H1 (cell line): ENCODE data around the gene TTC27. TPM values are rescaled to one million over a fixed set of nuclear protein-coding genes. Genes with fewer than 3 reads are reported as not detected.

ENCODE experiments used
- CTCF ChIA-PET: fragments of 300-600 bp; sonication (Branson Sonifier 250); formaldehyde crosslinking; loops from one replicate; lab custom pipeline; 2021; ENCODE audit not compliant: partially characterized antibody; lab: Charles Lee
- POLR2A ChIA-PET: fragments of 300-600 bp; sonication (Branson Sonifier 250); formaldehyde crosslinking; loops from one replicate; lab custom pipeline; 2021; ENCODE audit warnings: inconsistent platforms; ENCODE audit not compliant: partially characterized antibody; lab: Charles Lee
- DNase-seq, 2 experiments: peaks; one replicate each; pipeline versions ENCODE4 v3.0.0 to v3.0.0-alpha.2; 2010 to 2022; ENCODE audit warnings: low spot score in 2 of 2, low read depth in 1 of 2, mixed read lengths in 1 of 2
- FAIRE-seq: peaks from 2 replicates; lab custom pipeline; 2011; peaks lifted over from hg19 to GRCh38; lab: Jason Lieb, UNC
- H2AFZ ChIP-seq: 2 replicates; pipeline ENCODE4 v1.8.1; 2012; ENCODE audit warnings: low read length, inconsistent platforms
- H2AK5ac ChIP-seq: 2 replicates; pipeline ENCODE4 v1.6.1; 2013; ENCODE audit warnings: low read depth, low read length
- H2BK120ac ChIP-seq: replicated peaks from 2 replicates; pipeline ENCODE3; 2013; ENCODE audit warnings: low read depth, low read length, inconsistent platforms
- H2BK12ac ChIP-seq: 2 replicates; pipeline ENCODE4 v1.6.1; 2013; ENCODE audit warnings: low read depth, low read length
- H2BK15ac ChIP-seq: 2 replicates; pipeline ENCODE4 v1.6.1; 2013; ENCODE audit warnings: low read length
- H2BK20ac ChIP-seq: 2 replicates; pipeline ENCODE4 v1.6.1; 2013; ENCODE audit warnings: low read length
- H2BK5ac ChIP-seq: 2 replicates; pipeline ENCODE4 v1.6.1; 2013; ENCODE audit warnings: low read depth, low read length
- H3K14ac ChIP-seq: 2 replicates; pipeline ENCODE4 v1.6.1; 2013; ENCODE audit warnings: inconsistent platforms; ENCODE audit not compliant: insufficient read length
- H3K18ac ChIP-seq: 2 replicates; pipeline ENCODE4 v1.6.1; 2013; ENCODE audit warnings: low read length; ENCODE audit errors: extremely low read depth
- H3K23ac ChIP-seq: 2 replicates; pipeline ENCODE4 v1.6.1; 2013; ENCODE audit warnings: inconsistent platforms; ENCODE audit not compliant: insufficient read length
- H3K23me2 ChIP-seq: 2 replicates; pipeline ENCODE4 v1.6.1; 2013; ENCODE audit warnings: low read depth, low read length
- H3K27ac ChIP-seq: 2 replicates; pipeline ENCODE4 v1.6.1; 2011; ENCODE audit warnings: low read depth, low read length, inconsistent platforms
- H3K27me3 ChIP-seq, 4 experiments: replicated peaks in 1 of 4; 1 replicate in 1 of 4; 2 replicates in 3 of 4; pipeline versions ENCODE4 v1.6.1 to v1.8.1; 2011 to 2013; ENCODE audit warnings: low read length in 3 of 4, mild to moderate bottlenecking in 3 of 4, inconsistent platforms in 2 of 4, mixed read lengths in 2 of 4, moderate library complexity in 1 of 4; ENCODE audit not compliant: control insufficient read depth in 3 of 4, insufficient read depth in 3 of 4; ENCODE audit errors: extremely low read depth in 1 of 4
- H3K36me3 ChIP-seq, 4 experiments: 2 replicates each; pipeline versions ENCODE4 v1.6.1 to v1.8.1; 2011 to 2013; ENCODE audit warnings: mild to moderate bottlenecking in 4 of 4, low read length in 3 of 4, moderate library complexity in 2 of 4, control low read depth in 1 of 4, inconsistent platforms in 1 of 4; ENCODE audit not compliant: insufficient read depth in 4 of 4, control insufficient read depth in 2 of 4
- H3K4ac ChIP-seq: replicated peaks from 2 replicates; pipeline ENCODE3; 2013; ENCODE audit warnings: low read length, low read depth, mixed read lengths, inconsistent platforms; ENCODE audit not compliant: insufficient read length
- H3K4me1 ChIP-seq, 4 experiments: replicated peaks in 1 of 4; 1 replicate in 1 of 4; 2 replicates in 3 of 4; pipeline versions ENCODE4 v1.6.1 to v1.8.1; 2011 to 2013; ENCODE audit warnings: low read length in 3 of 4, inconsistent platforms in 2 of 4, mixed read lengths in 1 of 4; ENCODE audit not compliant: insufficient read depth in 4 of 4, control insufficient read depth in 3 of 4
- H3K4me2 ChIP-seq, 2 experiments: 2 replicates each; pipeline versions ENCODE4 v1.6.1 to v1.8.1; 2011 to 2013; ENCODE audit warnings: low read depth in 2 of 2, low read length in 2 of 2, control low read depth in 1 of 2, inconsistent platforms in 1 of 2, mild to moderate bottlenecking in 1 of 2; ENCODE audit not compliant: insufficient read depth in 1 of 2
- H3K4me3 ChIP-seq, 4 experiments: fragments of 200-600, 300-600 bp in 1 of 4; sonication (generic), shearing (Covaris generic), sonication (Bioruptor Twin) in 1 of 4; 2 replicates each; pipeline versions ENCODE4 v1.5.1 to v1.8.1; 2011 to 2016; ENCODE audit warnings: low read length in 4 of 4, low read depth in 3 of 4, control low read depth in 2 of 4, inconsistent platforms in 2 of 4, mild to moderate bottlenecking in 2 of 4, mixed read lengths in 1 of 4, moderate library complexity in 1 of 4; ENCODE audit not compliant: insufficient read depth in 2 of 4; ENCODE audit errors: extremely low read depth in 1 of 4
- H3K56ac ChIP-seq: replicated peaks from 2 replicates; pipeline ENCODE3; 2013; ENCODE audit warnings: low read depth, mild to moderate bottlenecking, mixed read lengths, low read length, inconsistent platforms; ENCODE audit not compliant: insufficient read length
- H3K79me1 ChIP-seq: 2 replicates; pipeline ENCODE4 v1.6.1; 2013; ENCODE audit warnings: low read depth, low read length, control low read depth
- H3K79me2 ChIP-seq, 2 experiments: 2 replicates each; pipeline versions ENCODE4 v1.6.1 to v1.8.1; 2012 to 2013; ENCODE audit warnings: low read length in 2 of 2, mild to moderate bottlenecking in 2 of 2, inconsistent platforms in 1 of 2; ENCODE audit not compliant: insufficient read depth in 2 of 2, control insufficient read depth in 1 of 2
- H3K9ac ChIP-seq, 4 experiments: replicated peaks in 1 of 4; 1 replicate in 1 of 4; 2 replicates in 3 of 4; pipeline versions ENCODE4 v1.6.1 to v1.8.1; 2011 to 2013; ENCODE audit warnings: low read depth in 3 of 4, low read length in 3 of 4, control low read depth in 2 of 4, mild to moderate bottlenecking in 2 of 4, moderate library complexity in 2 of 4, inconsistent platforms in 1 of 4; ENCODE audit errors: extremely low read depth in 1 of 4
- H3K9me3 ChIP-seq, 2 experiments: 2 replicates each; pipeline versions ENCODE4 v1.6.1 to v1.8.1; 2012 to 2013; ENCODE audit warnings: mild to moderate bottlenecking in 2 of 2, moderate library complexity in 2 of 2, control low read depth in 1 of 2, inconsistent platforms in 1 of 2, low read depth in 1 of 2, low read length in 1 of 2, mixed read lengths in 1 of 2; ENCODE audit not compliant: insufficient read depth in 2 of 2
- H4K20me1 ChIP-seq, 2 experiments: replicated peaks in 1 of 2; 2 replicates each; pipeline versions ENCODE3 to v1.8.1; 2011 to 2013; ENCODE audit warnings: inconsistent platforms in 2 of 2, low read length in 2 of 2, mild to moderate bottlenecking in 1 of 2; ENCODE audit not compliant: insufficient read depth in 2 of 2, control insufficient read depth in 1 of 2
- H4K5ac ChIP-seq: 2 replicates; pipeline ENCODE4 v1.6.1; 2013; ENCODE audit warnings: low read length, low read depth, mixed read lengths, inconsistent platforms; ENCODE audit not compliant: insufficient read length
- H4K8ac ChIP-seq: 2 replicates; pipeline ENCODE4 v1.8.0; 2013; ENCODE audit warnings: mild to moderate bottlenecking, moderate library complexity, low read length, inconsistent platforms; ENCODE audit not compliant: insufficient read depth; ENCODE audit errors: extremely low read depth
- H4K91ac ChIP-seq: replicated peaks from 2 replicates; pipeline ENCODE3; 2013; ENCODE audit warnings: low read length, mixed read lengths, inconsistent platforms; ENCODE audit not compliant: insufficient read length
- CHD2 ChIP-seq: IDR thresholded peaks from 2 replicates; pipeline ENCODE4 v1.6.1; 2012; ENCODE audit warnings: low read length, improper control_type of control experiment
- CTBP2 ChIP-seq: IDR thresholded peaks from 2 replicates; pipeline ENCODE4 v1.7.0; 2011; ENCODE audit warnings: borderline replicate concordance, mild to moderate bottlenecking, moderate library complexity, mixed read lengths, low read length; ENCODE audit not compliant: insufficient read depth, insufficient read length
- CTCF ChIP-seq, 3 experiments: IDR thresholded peaks; 1 replicate in 2 of 3; 2 replicates in 1 of 3; pipeline versions ENCODE4 v1.5.1 to v1.6.1; 2011; ENCODE audit warnings: low read length in 3 of 3, mild to moderate bottlenecking in 3 of 3, inconsistent platforms in 2 of 3, low read depth in 1 of 3, moderate library complexity in 1 of 3; ENCODE audit not compliant: insufficient read depth in 1 of 3; ENCODE audit errors: control extremely low read depth in 1 of 3
- KDM4A ChIP-seq: IDR thresholded peaks from one replicate; pipeline ENCODE4 v1.7.1; 2012; ENCODE audit warnings: low read depth, mild to moderate bottlenecking, moderate library complexity, low read length, inconsistent platforms; ENCODE audit not compliant: severe bottlenecking
- PHF8 ChIP-seq: fragments of 200-600 bp; sonication (generic); conservative IDR thresholded peaks from 2 replicates; pipeline ENCODE4 v1.7.1; 2012; ENCODE audit warnings: low read depth, mild to moderate bottlenecking, inconsistent platforms, low read length, moderate library complexity
- RXRA ChIP-seq: IDR thresholded peaks from 2 replicates; pipeline ENCODE4 v1.6.1; 2011; ENCODE audit warnings: low read depth, mild to moderate bottlenecking, low read length, moderate library complexity; ENCODE audit not compliant: insufficient read depth
- SIN3A ChIP-seq, 2 experiments: IDR thresholded peaks in 1 of 2; conservative IDR thresholded peaks in 1 of 2; 2 replicates each; pipeline ENCODE4 v1.6.1; 2011 to 2012; ENCODE audit warnings: low read length in 2 of 2, improper control_type of control experiment in 1 of 2, low read depth in 1 of 2, mild to moderate bottlenecking in 1 of 2
- ZNF274 ChIP-seq: IDR thresholded peaks from 2 replicates; pipeline ENCODE4 v1.7.0; 2012; ENCODE audit warnings: low read length, borderline replicate concordance; ENCODE audit errors: extremely low read depth
- WGBS, 2 experiments: shearing (Covaris generic) in 1 of 2; methylation state at CpG; one replicate each; pipeline versions ENCODE4 v1.1.6 to v1.1.7; 2013 to 2015; ENCODE audit warnings: low lambda C conversion rate in 2 of 2, mixed read lengths in 2 of 2, inconsistent platforms in 1 of 2, low coverage in 1 of 2, missing lambda C conversion rate in 1 of 2; ENCODE audit not compliant: insufficient replicate concordance in 2 of 2, insufficient coverage in 1 of 2, insufficient read length in 1 of 2; ENCODE audit errors: extremely low coverage in 1 of 2, missing lambda C conversion rate in 1 of 2; 5-methylcytosine and 5-hydroxymethylcytosine counted together
- polyA plus RNA-seq, 7 experiments: library from polyadenylated mRNA; depleted of rRNA in 3 of 7; stranded (reverse) in 5 of 7; unstranded in 2 of 7; fragments of >200 nt in 5 of 7; fragments of 200-250 nt in 2 of 7; gene quantifications; 1 replicate in 5 of 7; 2 replicates in 1 of 7; 4 replicates in 1 of 7; pipeline versions ENCODE4 v1.2.1 to v1.2.3, GENCODE V29; 2011 to 2013; ENCODE audit warnings: missing spikeins in 2 of 7, mixed read lengths in 2 of 7
- total RNA-seq: library from RNA; stranded (reverse); fragmentation: NEBNext Ultra II Directional; extraction: Animal tissue kit (Norgen Biotek cat#: 25700); gene quantifications from 2 replicates; pipeline ENCODE4 v1.2.1, GENCODE V29; 2021

TTC27 gene
- total and polyA plus RNA-seq, 2 of the 8 experiments (the other 6 are each of a cell fraction or from before 2014, with no cell fraction given): 13.8 to 29.1 TPM

- Histone ChIP-seq H3K79me1 (no peaks in the 10 kb centered on the region), H4K91ac (no peak overlapping the region), H3K14ac (no peak overlapping the region), H3K36me3 (peaks cover 0 to 34% (median 9%) of the 10 kb centered on the region in 4 experiments; a peak in 7 of 8 replicates), H2BK12ac (no peak overlapping the region), H2BK5ac (no peak overlapping the region), H3K18ac (no peak overlapping the region), H3K56ac (no peak overlapping the region), H3K4me2 (no peak overlapping the region), H4K20me1 (peaks cover 0 to 2% of the 10 kb centered on the region in 2 experiments), H3K27ac (no peak overlapping the region), H3K9ac (no peak overlapping the region), H4K5ac (no peak overlapping the region), H2BK15ac (no peak overlapping the region), H3K9me3 (no peaks in the 10 kb centered on the region), H2AFZ (no peak overlapping the region), H3K23me2 (no peaks in the 10 kb centered on the region), H3K4me3 (no peak overlapping the region), H2AK5ac (no peak overlapping the region), H4K8ac (no peak overlapping the region), H2BK20ac (no peak overlapping the region), H3K23ac (no peak overlapping the region), H2BK120ac (no peak overlapping the region), H3K27me3 (no peaks in the 10 kb centered on the region), H3K4me1 (no peaks in the 10 kb centered on the region), H3K79me2 (no peaks in the 10 kb centered on the region), H3K4ac (no peak overlapping the region)
- 89% methylated on average over 5 of the region's 5 CpGs; no CpG with 5 or more reads in 1 of the 2 experiments for WGBS, 2 experiments
- no peak for DNase-seq
- POLR2A ChIA-PET: no interaction called here
- FAIRE-seq: no peak
- TF ChIP-seq CHD2 (no peak), SIN3A (conservative IDR thresholded peaks at IDR 0.05 in 1 of 2, IDR thresholded peaks at IDR 0.05 in 1 of 2; ENCODE audit: low read depth in 1 of 2, low read length in 2 of 2) (no peak), KDM4A (no peak), RXRA (no peak), CTCF (IDR thresholded peaks at IDR 0.05; ENCODE audit: control extremely low read depth in 1 of 3, insufficient read depth in 1 of 3, low read depth in 1 of 3, low read length in 3 of 3) (no peak), PHF8 (no peak), ZNF274 (no peak), CTBP2 (no peak)
- CTCF ChIA-PET: no interaction called here
Observed at GRCh38 chr2:32617599-32618189, 10.2 kb upstream of the TTC27 start.
